Activated effector memory CD4-positive, alpha-beta T cell treated with anti-CD3 and anti-CD28 coated beads, Interleukin-2, amount 50 U/mL, for 16 hours (primary cell): ENCODE measurements around the gene NUCB1.

ENCODE experiments used
- DNase-seq: peaks from one replicate; pipeline ENCODE4 v3.0.0-alpha.2; 2020

Gene NUCB1

GRCh38 chr19:48964205-48965039 is 64.3 kb downstream of the NUCB1 start:
- no peak for DNase-seq

DNA sequence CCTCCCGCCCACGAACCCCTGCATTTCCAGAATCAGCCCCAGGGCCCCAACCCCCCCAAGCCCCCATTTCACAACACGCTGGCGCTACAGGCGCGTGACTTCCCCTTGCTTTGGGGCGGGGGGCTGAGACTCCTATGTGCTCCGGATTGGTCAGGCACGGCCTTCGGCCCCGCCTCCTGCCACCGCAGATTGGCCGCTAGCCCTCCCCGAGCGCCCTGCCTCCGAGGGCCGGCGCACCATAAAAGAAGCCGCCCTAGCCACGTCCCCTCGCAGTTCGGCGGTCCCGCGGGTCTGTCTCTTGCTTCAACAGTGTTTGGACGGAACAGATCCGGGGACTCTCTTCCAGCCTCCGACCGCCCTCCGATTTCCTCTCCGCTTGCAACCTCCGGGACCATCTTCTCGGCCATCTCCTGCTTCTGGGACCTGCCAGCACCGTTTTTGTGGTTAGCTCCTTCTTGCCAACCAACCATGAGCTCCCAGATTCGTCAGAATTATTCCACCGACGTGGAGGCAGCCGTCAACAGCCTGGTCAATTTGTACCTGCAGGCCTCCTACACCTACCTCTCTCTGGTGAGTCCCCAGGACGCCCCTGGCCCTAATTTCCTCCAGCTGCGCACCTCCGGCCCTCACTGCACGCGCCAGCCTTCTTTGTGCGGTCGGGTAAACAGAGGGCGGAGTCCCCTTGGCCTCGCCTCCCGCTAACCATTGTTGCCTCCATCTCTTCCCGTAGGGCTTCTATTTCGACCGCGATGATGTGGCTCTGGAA is 65.1 kb downstream of the NUCB1 start, which contains the start of gene FTL:
Gene FTL (plus strand): TSS at position 270 of the 766 bp plus-strand sequence. CDS start 199 bp downstream, at position 469.
- DNase-seq, result peak; percentile 96

GRCh38 chr19:48965806-48966540 is 65.9 kb downstream of the NUCB1 start:
- peak; percentile 96 for DNase-seq

DNA sequence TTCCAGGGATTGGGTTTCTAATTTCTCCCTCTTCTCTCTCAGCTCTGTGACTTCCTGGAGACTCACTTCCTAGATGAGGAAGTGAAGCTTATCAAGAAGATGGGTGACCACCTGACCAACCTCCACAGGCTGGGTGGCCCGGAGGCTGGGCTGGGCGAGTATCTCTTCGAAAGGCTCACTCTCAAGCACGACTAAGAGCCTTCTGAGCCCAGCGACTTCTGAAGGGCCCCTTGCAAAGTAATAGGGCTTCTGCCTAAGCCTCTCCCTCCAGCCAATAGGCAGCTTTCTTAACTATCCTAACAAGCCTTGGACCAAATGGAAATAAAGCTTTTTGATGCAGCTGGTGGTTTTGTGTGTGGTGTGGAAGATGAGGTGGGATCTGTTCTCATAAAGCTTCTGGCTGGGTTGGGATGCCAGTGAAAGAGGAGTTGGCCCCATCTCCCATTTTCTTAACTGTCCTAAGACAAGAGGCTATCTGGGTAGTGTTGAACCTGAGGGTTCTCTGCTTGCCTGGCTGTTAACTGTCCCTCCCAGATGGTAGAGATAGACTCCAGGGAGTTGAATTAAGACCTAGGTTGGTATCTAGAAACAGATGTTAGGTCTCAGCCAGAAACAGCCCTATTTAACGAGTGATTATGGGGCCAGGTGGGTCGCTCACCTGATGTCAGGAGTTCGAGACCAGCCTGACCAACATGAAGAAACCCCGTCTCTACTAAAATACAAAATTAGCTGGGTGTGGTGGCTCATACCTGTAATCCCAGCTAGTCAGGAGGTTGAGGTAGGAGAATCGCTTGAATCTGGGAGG is 66.6 kb downstream of the NUCB1 start:
- no peak for DNase-seq

DNA sequence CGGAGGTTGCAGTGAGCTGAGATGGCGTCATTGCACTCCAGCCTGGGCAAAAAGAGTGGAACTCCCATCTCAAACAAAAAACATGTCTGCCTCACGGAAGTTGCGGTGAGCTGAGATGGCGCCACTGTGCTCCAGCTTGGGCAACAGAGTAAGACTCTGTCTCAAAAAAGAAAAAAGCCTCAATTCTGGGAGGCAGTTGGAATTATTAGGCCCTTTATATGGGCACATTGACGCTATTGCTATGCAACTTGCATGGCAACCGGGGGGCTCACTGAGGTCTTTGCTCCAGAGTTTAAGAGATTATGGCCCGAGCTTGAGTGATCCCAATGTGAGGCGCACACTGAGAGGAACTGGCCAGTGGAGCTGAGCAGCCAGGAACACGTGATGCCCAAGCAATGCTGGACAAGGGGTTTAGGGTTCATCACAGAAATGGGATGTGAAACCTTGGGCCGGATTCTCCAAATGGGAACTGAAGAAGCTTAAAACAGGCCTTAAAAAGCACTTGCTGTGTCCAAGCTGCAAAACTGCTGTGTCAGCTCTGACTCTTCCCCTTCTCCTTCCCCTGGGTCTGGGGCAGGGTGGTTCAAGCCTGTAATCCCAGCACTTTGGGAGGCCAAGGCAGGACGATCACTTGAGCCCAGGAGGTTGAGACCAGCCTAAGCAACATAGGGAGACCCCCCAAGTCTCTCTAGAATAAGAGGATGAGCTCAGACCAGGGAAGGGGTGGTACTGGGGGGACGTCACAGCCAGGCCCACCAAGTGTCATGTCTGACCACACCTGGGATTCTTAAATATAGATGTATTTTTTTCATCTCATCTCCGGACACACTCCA is 67.5 kb downstream of the NUCB1 start:
- DNase-seq, result no peak

DNA sequence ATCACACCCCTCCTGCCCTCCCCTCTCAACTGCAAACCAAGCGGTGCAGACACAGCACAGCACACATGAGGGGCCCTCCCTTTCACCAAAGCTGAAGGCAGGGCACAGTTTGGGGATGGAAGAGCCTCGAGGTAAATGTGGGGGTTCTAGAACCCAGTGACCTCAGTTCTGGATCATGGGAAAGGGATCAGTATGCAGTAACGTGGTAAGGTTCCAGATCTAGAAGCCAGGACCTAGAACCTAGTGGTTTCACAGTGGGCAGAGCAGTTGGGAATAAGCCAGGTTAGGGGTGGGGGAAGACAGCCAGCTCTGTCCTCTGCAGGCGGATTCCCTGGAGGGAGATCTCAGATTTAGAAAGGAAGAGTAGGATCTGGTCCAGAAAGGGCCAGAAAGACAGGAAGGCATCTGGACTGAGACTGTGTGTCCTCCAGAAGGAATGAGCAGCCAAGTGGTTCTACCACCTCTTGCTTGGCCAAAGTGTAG is 68.1 kb downstream of the NUCB1 start:
- no peak for DNase-seq

GRCh38 chr19:48968813-48969218 is 68.7 kb downstream of the NUCB1 start:
- no peak for DNase-seq

DNA sequence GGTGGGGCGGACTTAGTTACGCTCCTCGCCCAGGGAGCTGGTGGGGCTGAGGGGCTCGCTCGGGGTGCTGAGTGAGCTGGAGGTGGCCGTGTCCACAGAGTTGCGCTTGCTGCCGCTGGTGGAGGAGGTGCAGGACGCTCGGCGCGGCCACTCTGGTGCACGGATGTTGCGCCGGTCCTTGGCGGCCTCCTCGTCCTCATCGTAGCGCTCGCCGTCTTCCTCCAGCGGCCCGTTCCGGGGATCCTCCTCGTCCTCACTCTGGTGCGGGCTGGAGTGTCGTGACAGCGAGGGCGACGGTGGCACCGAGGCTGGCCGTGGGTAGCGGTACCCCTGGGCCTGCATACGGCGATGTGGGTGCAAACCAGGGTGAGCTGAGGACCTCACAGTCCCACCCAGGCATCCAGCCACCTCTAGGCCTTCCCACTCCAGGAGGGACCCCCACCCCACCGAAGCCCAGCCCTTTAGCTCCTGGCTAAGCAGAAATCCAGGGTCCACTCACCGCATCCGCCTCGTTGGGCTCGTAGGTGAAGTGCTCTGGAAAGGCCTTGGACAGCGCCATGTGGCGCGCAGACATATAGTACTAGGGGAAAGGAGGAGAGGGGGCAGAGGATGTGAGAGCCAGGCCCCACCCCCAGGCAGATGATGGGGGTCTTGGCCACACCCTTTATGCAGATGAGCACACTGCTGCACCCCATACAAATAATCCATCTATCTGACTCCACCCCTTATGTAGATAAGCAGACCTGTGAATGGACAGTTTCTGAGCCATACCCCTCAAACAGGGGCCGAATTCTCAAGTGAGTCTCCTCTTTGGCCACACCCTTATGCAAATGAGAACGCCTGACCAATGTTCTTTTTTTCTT is 69.4 kb downstream of the NUCB1 start:
- DNase-seq, result no peak

- DNase-seq, result no peak
Observed at GRCh38 chr19:48970139-48970766, 70.1 kb downstream of the NUCB1 start.

GRCh38 chr19:48970923-48971395 is 70.8 kb downstream of the NUCB1 start:
- DNase-seq, result peak; percentile 93
